SK-N-SH treated with all-trans-retinoic acid at 6 μM for 48 hours (cell line): Measurements from ENCODE around the gene GNAS.

ENCODE experiments used
- ARNTL ChIP-seq: fragments of 450-650 bp; formaldehyde crosslinking; IDR thresholded peaks from 2 replicates; pipeline ENCODE4 v1.5.0; 2020; ENCODE audit warnings: low read depth, mild to moderate bottlenecking, moderate library complexity, borderline replicate concordance
- CREB5 ChIP-seq: fragments of 250-450 bp; sonication (Bioruptor Pico); IDR thresholded peaks from 2 replicates; pipeline ENCODE4 v1.5.1; 2020; ENCODE audit warnings: low read depth, mild to moderate bottlenecking, moderate library complexity
- CSDC2 ChIP-seq: fragments of 250-450 bp; sonication (Bioruptor Pico); IDR thresholded peaks from 2 replicates; pipeline ENCODE4 v1.5.0; 2020; ENCODE audit warnings: mild to moderate bottlenecking, moderate library complexity
- PPARA ChIP-seq: fragments of 250-450 bp; sonication (Bioruptor Pico); IDR thresholded peaks from 2 replicates; pipeline ENCODE4 v1.5.0; 2020; ENCODE audit warnings: mild to moderate bottlenecking, borderline replicate concordance
- RARB ChIP-seq: fragments of 250-450 bp; sonication (Bioruptor Pico); IDR thresholded peaks from 2 replicates; pipeline ENCODE4 v1.8.0; 2021; ENCODE audit warnings: mild to moderate bottlenecking, moderate library complexity
- TOX ChIP-seq: fragments of 250-450 bp; sonication (Bioruptor Pico); IDR thresholded peaks from 2 replicates; pipeline ENCODE4 v1.8.0; 2021; ENCODE audit warnings: mild to moderate bottlenecking, moderate library complexity, borderline replicate concordance
- TF ChIP-seq, protein P1 (sequence below): fragments of 250-450 bp; sonication (Bioruptor Pico); IDR thresholded peaks from 2 replicates; pipeline ENCODE4 v1.5.0; 2020; ENCODE audit warnings: mild to moderate bottlenecking, moderate library complexity

GRCh38 chr20:58851221-58851968 lies 1.1 kb upstream of the GNAS start:
- TF ChIP-seq TOX (CRISPR knock-in tag), result no peak
- no peak for TF ChIP-seq CSDC2 (CRISPR knock-in tag)
- no peak for TF ChIP-seq ARNTL
- TF ChIP-seq PPARA (CRISPR knock-in tag), result no peak
- TF ChIP-seq RARB, result no peak
- TF ChIP-seq CREB5 (CRISPR knock-in tag), result no peak
- TF ChIP-seq, protein P1, sequence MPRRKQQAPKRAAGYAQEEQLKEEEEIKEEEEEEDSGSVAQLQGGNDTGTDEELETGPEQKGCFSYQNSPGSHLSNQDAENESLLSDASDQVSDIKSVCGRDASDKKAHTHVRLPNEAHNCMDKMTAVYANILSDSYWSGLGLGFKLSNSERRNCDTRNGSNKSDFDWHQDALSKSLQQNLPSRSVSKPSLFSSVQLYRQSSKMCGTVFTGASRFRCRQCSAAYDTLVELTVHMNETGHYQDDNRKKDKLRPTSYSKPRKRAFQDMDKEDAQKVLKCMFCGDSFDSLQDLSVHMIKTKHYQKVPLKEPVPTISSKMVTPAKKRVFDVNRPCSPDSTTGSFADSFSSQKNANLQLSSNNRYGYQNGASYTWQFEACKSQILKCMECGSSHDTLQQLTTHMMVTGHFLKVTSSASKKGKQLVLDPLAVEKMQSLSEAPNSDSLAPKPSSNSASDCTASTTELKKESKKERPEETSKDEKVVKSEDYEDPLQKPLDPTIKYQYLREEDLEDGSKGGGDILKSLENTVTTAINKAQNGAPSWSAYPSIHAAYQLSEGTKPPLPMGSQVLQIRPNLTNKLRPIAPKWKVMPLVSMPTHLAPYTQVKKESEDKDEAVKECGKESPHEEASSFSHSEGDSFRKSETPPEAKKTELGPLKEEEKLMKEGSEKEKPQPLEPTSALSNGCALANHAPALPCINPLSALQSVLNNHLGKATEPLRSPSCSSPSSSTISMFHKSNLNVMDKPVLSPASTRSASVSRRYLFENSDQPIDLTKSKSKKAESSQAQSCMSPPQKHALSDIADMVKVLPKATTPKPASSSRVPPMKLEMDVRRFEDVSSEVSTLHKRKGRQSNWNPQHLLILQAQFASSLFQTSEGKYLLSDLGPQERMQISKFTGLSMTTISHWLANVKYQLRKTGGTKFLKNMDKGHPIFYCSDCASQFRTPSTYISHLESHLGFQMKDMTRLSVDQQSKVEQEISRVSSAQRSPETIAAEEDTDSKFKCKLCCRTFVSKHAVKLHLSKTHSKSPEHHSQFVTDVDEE, result no peak
